HK-2 (cell line): ENCODE data around the gene DNAH1.
A peak's percentile ranks its signal among the peaks of the same experiment; 100 is the strongest.

ENCODE experiments used
- DNase-seq: peaks from one replicate; pipeline ENCODE4 v3.0.0-alpha.2; 2018; ENCODE audit not compliant: unreplicated experiment

The DNAH1 gene

GRCh38 chr3:52433996-52434479 lies 117.9 kb downstream of the DNAH1 start:
- no peak for DNase-seq

GRCh38 chr3:52434491-52435115 lies 118.5 kb downstream of the DNAH1 start:
- DNase-seq, result no peak

DNA sequence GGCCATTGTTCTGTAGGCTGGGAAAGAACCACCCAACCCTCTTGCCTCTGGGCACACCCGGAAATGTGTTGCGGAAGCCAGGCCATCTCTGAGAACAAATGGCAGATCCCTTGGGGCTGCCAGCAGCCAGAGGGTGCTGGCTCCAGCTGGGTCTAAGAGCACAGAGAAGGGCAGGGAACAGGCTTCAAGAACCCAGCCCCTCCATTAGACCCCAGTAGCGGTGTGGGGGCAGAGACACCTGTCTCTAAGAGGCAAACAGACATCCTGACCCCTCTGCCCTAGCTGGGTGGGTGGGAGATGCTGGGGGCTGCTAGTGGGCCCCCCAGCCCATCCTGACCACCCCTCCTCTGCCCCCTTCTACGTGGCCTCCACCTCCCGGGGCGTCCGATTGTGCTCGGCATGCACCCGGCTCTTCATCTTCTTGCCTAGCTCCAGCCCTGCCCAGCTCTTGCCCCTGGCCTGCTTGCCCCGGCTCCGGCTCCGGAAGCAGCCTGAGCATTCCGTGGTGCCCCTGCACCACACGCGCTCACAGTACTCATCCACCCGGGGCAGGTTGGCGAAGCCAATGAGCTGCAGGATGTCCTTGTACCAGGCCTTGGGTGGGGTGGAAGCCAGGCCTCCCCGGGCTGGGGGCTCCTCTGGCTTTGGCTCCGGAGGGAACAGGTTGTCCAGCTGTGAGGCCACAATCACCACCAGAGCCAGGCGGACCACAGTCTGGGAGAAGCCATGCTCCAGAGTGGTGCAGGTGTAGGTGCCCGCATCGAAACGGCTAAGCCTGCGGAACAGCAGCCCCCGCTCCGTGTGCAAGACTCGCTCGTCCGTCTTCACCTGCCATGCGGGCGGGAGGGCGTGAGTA lies 119.4 kb downstream of the DNAH1 start:
- DNase-seq, result no peak

DNA sequence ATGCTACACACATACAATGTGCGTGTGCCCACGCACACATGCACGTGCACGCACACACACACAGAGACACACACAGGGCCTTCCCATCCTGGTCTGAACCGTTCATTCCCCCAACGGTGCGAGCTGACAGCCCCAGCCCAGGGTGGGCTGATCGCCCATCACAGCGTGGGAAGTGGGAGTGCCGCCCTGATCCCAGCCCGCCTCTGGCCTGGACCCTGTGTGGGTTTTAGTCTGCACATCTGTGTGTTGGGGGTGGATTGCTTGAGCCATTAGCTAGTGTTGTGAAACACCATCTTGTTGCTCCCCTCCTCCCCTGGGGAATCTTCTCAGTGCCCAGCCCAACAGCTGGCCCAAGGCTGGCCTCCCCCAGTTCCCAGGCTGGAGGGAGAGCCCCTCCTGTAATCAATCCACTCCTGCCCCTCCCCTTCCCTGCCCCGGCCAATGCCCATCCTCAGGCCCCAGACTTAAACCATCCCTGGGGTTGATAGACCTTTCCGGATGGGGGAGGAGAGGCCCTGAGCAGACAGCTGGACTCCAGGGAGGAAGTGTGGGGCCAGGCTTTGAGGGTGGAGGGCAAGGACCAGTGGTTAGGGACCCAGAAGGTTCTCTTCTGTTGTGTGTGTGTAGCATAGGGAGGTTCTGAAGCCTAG lies 120.5 kb downstream of the DNAH1 start:
- no peak for DNase-seq

DNA sequence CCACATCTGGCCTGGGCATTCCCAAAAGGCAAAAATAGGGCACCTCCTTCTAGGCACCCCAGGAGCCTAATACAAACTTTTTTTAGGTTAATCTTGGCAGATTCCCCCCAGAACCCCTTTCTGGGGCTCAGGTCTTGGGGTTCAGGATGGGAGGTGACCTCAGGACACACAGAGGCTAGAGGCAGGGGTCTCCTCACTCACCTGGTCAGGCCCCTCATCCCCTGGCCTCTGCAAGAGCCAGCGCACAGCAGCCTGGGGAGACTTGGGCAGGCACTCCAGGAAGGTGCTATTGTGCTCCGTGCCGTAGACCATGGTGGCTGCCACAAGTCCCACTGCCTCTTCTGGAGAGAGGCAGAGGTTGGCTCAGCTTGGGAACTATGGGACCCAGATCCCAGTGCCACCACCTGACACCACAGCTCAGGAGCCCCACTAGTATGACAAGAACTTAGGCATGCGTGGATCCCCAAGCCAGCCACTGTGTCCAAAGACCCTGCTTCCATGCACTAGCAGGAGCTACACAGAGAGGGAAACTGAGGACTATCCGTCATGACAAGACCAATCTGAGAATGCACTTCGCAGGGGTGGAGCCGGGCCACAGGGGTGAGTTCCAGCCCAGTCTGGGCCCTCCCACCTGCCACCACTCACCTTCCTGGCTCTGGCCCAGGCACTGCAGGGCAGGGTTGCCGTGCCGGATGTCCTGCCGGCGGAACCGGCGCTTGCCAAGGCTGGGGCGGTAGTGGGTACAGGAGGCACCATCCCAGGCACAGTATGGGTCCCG lies 121.4 kb downstream of the DNAH1 start:
- DNase-seq, result no peak

GRCh38 chr3:52438104-52438376 lies 121.9 kb downstream of the DNAH1 start:
- DNase-seq, result no peak

DNA sequence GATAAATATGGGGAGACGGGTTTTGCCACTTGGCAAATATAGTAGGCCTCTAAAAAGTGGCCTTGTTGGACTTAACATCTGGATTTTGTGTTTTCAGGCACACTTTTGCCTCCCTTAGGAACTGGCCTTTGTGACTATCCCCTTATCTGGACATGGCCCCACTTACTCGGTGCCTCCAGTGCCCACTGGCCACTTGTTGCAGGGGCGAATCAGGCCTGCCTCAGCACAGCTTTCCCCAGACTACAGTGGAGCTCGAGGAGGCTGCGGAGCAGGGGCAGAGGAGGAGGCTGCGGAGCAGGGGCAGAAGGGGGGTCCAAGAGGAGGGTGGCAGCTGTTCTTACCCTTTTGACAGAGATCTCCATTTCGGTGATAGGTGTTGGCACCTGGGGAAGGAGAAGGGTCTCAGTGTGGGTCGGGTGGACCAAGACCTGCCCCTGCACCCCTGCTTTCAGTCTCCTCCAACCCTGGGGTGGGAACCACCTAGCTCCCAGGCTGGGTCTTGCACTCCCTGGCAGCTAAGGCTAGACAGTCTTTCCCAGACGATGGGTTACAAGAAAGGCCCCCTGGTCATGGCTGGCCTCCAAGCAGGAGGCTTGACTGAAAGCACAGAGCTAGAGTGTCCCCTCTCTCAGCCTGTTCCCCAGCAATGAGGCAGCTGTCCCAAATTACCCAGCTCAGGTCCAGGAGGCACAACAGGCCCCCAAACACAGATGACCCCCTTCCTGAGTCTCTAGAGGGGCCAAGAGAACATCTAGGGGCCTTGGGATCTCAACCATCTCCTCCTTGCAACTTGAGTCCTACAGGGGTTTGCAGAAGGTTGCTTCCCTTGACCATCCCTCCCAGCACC lies 122.7 kb downstream of the DNAH1 start:
- DNase-seq, result no peak

- no peak for DNase-seq
Measured at GRCh38 chr3:52439426-52440248, 123.5 kb downstream of the DNAH1 start.

DNA sequence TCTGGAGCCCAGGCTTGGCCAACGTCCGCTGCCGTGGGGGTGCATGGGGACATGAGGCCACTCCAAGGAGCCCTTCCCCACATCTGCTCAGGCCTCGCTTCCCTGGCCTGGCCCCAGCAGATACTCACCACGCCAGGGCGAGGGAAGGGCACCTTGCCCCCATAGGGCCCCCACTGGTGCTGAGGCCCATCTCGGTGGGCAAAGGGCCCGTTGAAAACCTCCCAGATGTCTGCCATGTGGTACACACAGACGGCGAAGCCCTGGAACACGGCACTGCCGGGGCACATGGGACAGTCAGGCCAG lies 124.1 kb downstream of the DNAH1 start:
- DNase-seq, result no peak

DNA sequence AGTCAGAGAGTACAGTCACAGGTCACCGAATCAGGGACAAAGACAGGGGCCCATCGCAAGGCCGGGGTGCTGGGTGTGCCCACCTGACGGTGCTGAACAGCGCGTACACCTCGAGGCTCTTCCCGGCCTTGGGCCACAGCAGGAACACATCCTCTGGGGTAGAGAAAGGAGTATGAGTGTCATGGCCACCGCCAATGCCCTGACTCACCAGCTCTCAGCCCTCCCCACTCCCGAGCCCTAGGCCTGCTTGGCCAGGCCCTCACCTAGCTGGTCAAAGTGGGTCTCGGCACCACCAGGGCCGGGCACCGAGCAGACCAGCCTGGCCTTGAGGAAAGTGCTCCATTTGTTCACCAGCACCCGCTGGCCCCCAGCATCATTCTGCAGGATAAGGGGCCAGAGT lies 124.6 kb downstream of the DNAH1 start:
- DNase-seq, result no peak

GRCh38 chr3:52441091-52441771 lies 125.1 kb downstream of the DNAH1 start:
- no peak for DNase-seq

DNA sequence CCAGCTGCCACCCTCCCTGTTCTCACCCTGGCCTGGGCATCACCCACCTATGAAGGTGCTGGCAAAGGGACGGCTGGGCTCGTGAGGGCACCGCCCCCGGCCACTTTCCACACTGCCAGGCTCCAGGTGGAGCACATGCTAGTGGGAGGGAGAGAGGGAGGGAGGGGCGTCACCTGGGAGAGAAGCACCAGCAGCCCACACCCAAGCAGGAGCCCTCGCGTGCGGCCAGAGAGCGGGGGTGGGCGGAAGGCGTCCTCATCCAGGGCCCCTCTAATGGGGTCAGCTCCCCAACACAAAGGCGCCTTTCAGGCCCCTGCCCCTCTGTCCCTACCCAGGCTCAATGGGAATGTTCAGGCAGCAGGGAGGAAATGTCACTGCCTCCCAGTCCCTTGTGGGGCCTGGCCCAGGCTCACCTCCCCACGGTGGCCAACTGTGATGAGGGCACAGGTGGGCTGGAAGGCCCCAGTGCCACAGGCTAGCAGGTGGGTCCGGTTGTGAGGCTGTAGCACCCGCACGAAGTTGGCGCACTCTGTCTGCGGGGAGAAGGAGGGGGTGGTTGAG lies 125.7 kb downstream of the DNAH1 start:
- no peak for DNase-seq

DNA sequence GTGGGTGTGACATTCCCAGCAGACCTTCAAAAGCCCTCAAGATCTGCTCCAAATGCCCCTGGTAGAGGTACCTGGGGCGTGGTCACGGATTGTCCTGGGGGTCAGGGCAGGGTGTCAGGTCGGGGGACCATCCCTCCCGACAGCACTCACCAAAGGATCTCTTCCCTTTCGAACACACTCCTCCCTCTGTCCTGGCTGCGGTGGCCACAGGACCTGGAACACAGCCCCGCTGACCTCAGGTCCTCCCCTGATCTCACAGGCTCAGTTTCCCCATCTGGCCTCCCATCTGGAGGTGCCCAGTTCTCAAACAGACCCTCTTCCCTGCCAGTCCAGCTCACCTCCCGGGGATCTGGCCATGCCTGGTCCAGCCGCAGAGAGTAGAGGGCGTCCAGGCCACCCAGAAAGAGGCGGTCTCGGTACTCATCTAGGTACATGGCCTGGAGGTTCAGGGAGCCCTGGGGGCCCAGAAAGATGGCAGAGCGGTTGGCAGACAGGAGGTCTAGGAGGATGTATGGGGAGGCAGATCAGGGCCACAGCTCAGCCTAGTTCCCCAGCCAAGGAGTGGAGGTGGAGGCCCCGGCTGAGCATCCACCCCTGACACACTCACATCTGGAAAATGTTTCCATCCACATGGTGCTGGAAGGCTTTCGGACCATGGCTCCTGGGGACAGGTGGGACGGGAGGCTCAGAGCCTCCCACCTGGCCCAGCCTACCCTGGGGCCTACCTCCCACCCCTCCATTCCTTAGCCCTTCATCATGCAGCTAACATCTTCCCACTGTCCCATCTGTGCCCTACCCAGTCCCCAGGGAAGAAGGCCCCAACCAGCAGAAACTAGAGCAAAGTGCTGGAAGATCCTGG lies 126.5 kb downstream of the DNAH1 start:
- no peak for DNase-seq

DNA sequence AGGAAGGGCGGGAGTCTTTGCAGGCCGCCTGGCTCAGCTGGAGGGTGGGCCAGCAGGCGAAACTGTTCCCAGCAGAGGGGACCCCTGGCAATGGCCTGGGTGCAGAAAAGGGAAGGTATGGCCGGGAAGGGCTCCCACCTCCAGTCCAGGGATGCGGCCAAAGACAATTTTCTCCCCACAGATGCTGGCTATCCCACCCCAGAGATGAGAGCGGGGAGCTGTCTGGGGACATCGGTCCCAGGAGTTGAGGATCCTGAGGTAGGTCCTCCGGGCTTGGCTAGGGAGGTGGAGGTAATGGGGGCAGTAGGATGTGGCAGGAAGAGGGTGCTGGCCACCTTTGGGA lies 127.1 kb downstream of the DNAH1 start:
- no peak for DNase-seq

GRCh38 chr3:52443791-52444687 lies 127.9 kb downstream of the DNAH1 start:
- DNase-seq, result no peak

- peak; percentile 36 for DNase-seq
Measured at GRCh38 chr3:52444860-52445793, 129.0 kb downstream of the DNAH1 start, which contains the start of gene SEMA3G. Gene SEMA3G, minus strand, starts transcription at chr3:52445103. Its CDS starts 76 bp downstream, at chr3:52445027.

GRCh38 chr3:52446042-52446441 lies 129.9 kb downstream of the DNAH1 start:
- no peak for DNase-seq
